H1 (cell line): ENCODE results near the gene LRRC40. TPM values are rescaled to one million over a fixed set of nuclear protein-coding genes. Genes with fewer than 3 reads are reported as not detected.

Experiments used
- CTCF ChIA-PET: fragments of 300-600 bp; sonication (Branson Sonifier 250); formaldehyde crosslinking; loops from one replicate; lab custom pipeline; 2021; ENCODE audit not compliant: partially characterized antibody; lab: Charles Lee
- POLR2A ChIA-PET: fragments of 300-600 bp; sonication (Branson Sonifier 250); formaldehyde crosslinking; loops from one replicate; lab custom pipeline; 2021; ENCODE audit warnings: inconsistent platforms; ENCODE audit not compliant: partially characterized antibody; lab: Charles Lee
- DNase-seq, 2 experiments: peaks; one replicate each; pipeline versions ENCODE4 v3.0.0 to v3.0.0-alpha.2; 2010 to 2022; ENCODE audit warnings: low spot score in 2 of 2, low read depth in 1 of 2, mixed read lengths in 1 of 2
- FAIRE-seq: peaks from 2 replicates; lab custom pipeline; 2011; peaks lifted over from hg19 to GRCh38; lab: Jason Lieb, UNC
- H2AFZ ChIP-seq: 2 replicates; pipeline ENCODE4 v1.8.1; 2012; ENCODE audit warnings: low read length, inconsistent platforms
- H2AK5ac ChIP-seq: 2 replicates; pipeline ENCODE4 v1.6.1; 2013; ENCODE audit warnings: low read depth, low read length
- H2BK120ac ChIP-seq: replicated peaks from 2 replicates; pipeline ENCODE3; 2013; ENCODE audit warnings: low read depth, low read length, inconsistent platforms
- H2BK12ac ChIP-seq: 2 replicates; pipeline ENCODE4 v1.6.1; 2013; ENCODE audit warnings: low read depth, low read length
- H2BK15ac ChIP-seq: 2 replicates; pipeline ENCODE4 v1.6.1; 2013; ENCODE audit warnings: low read length
- H2BK20ac ChIP-seq: 2 replicates; pipeline ENCODE4 v1.6.1; 2013; ENCODE audit warnings: low read length
- H2BK5ac ChIP-seq: 2 replicates; pipeline ENCODE4 v1.6.1; 2013; ENCODE audit warnings: low read depth, low read length
- H3K14ac ChIP-seq: 2 replicates; pipeline ENCODE4 v1.6.1; 2013; ENCODE audit warnings: inconsistent platforms; ENCODE audit not compliant: insufficient read length
- H3K18ac ChIP-seq: 2 replicates; pipeline ENCODE4 v1.6.1; 2013; ENCODE audit warnings: low read length; ENCODE audit errors: extremely low read depth
- H3K23ac ChIP-seq: 2 replicates; pipeline ENCODE4 v1.6.1; 2013; ENCODE audit warnings: inconsistent platforms; ENCODE audit not compliant: insufficient read length
- H3K23me2 ChIP-seq: 2 replicates; pipeline ENCODE4 v1.6.1; 2013; ENCODE audit warnings: low read depth, low read length
- H3K27ac ChIP-seq: 2 replicates; pipeline ENCODE4 v1.6.1; 2011; ENCODE audit warnings: low read depth, low read length, inconsistent platforms
- H3K27me3 ChIP-seq, 4 experiments: replicated peaks in 1 of 4; 1 replicate in 1 of 4; 2 replicates in 3 of 4; pipeline versions ENCODE4 v1.6.1 to v1.8.1; 2011 to 2013; ENCODE audit warnings: low read length in 3 of 4, mild to moderate bottlenecking in 3 of 4, inconsistent platforms in 2 of 4, mixed read lengths in 2 of 4, moderate library complexity in 1 of 4; ENCODE audit not compliant: control insufficient read depth in 3 of 4, insufficient read depth in 3 of 4; ENCODE audit errors: extremely low read depth in 1 of 4
- H3K36me3 ChIP-seq, 4 experiments: 2 replicates each; pipeline versions ENCODE4 v1.6.1 to v1.8.1; 2011 to 2013; ENCODE audit warnings: mild to moderate bottlenecking in 4 of 4, low read length in 3 of 4, moderate library complexity in 2 of 4, control low read depth in 1 of 4, inconsistent platforms in 1 of 4; ENCODE audit not compliant: insufficient read depth in 4 of 4, control insufficient read depth in 2 of 4
- H3K4ac ChIP-seq: replicated peaks from 2 replicates; pipeline ENCODE3; 2013; ENCODE audit warnings: low read length, low read depth, mixed read lengths, inconsistent platforms; ENCODE audit not compliant: insufficient read length
- H3K4me1 ChIP-seq, 4 experiments: replicated peaks in 1 of 4; 1 replicate in 1 of 4; 2 replicates in 3 of 4; pipeline versions ENCODE4 v1.6.1 to v1.8.1; 2011 to 2013; ENCODE audit warnings: low read length in 3 of 4, inconsistent platforms in 2 of 4, mixed read lengths in 1 of 4; ENCODE audit not compliant: insufficient read depth in 4 of 4, control insufficient read depth in 3 of 4
- H3K4me2 ChIP-seq, 2 experiments: 2 replicates each; pipeline versions ENCODE4 v1.6.1 to v1.8.1; 2011 to 2013; ENCODE audit warnings: low read depth in 2 of 2, low read length in 2 of 2, control low read depth in 1 of 2, inconsistent platforms in 1 of 2, mild to moderate bottlenecking in 1 of 2; ENCODE audit not compliant: insufficient read depth in 1 of 2
- H3K4me3 ChIP-seq, 4 experiments: fragments of 200-600, 300-600 bp in 1 of 4; sonication (generic), shearing (Covaris generic), sonication (Bioruptor Twin) in 1 of 4; 2 replicates each; pipeline versions ENCODE4 v1.5.1 to v1.8.1; 2011 to 2016; ENCODE audit warnings: low read length in 4 of 4, low read depth in 3 of 4, control low read depth in 2 of 4, inconsistent platforms in 2 of 4, mild to moderate bottlenecking in 2 of 4, mixed read lengths in 1 of 4, moderate library complexity in 1 of 4; ENCODE audit not compliant: insufficient read depth in 2 of 4; ENCODE audit errors: extremely low read depth in 1 of 4
- H3K56ac ChIP-seq: replicated peaks from 2 replicates; pipeline ENCODE3; 2013; ENCODE audit warnings: low read depth, mild to moderate bottlenecking, mixed read lengths, low read length, inconsistent platforms; ENCODE audit not compliant: insufficient read length
- H3K79me1 ChIP-seq: 2 replicates; pipeline ENCODE4 v1.6.1; 2013; ENCODE audit warnings: low read depth, low read length, control low read depth
- H3K79me2 ChIP-seq, 2 experiments: 2 replicates each; pipeline versions ENCODE4 v1.6.1 to v1.8.1; 2012 to 2013; ENCODE audit warnings: low read length in 2 of 2, mild to moderate bottlenecking in 2 of 2, inconsistent platforms in 1 of 2; ENCODE audit not compliant: insufficient read depth in 2 of 2, control insufficient read depth in 1 of 2
- H3K9ac ChIP-seq, 4 experiments: replicated peaks in 1 of 4; 1 replicate in 1 of 4; 2 replicates in 3 of 4; pipeline versions ENCODE4 v1.6.1 to v1.8.1; 2011 to 2013; ENCODE audit warnings: low read depth in 3 of 4, low read length in 3 of 4, control low read depth in 2 of 4, mild to moderate bottlenecking in 2 of 4, moderate library complexity in 2 of 4, inconsistent platforms in 1 of 4; ENCODE audit errors: extremely low read depth in 1 of 4
- H3K9me3 ChIP-seq, 2 experiments: 2 replicates each; pipeline versions ENCODE4 v1.6.1 to v1.8.1; 2012 to 2013; ENCODE audit warnings: mild to moderate bottlenecking in 2 of 2, moderate library complexity in 2 of 2, control low read depth in 1 of 2, inconsistent platforms in 1 of 2, low read depth in 1 of 2, low read length in 1 of 2, mixed read lengths in 1 of 2; ENCODE audit not compliant: insufficient read depth in 2 of 2
- H4K20me1 ChIP-seq, 2 experiments: replicated peaks in 1 of 2; 2 replicates each; pipeline versions ENCODE3 to v1.8.1; 2011 to 2013; ENCODE audit warnings: inconsistent platforms in 2 of 2, low read length in 2 of 2, mild to moderate bottlenecking in 1 of 2; ENCODE audit not compliant: insufficient read depth in 2 of 2, control insufficient read depth in 1 of 2
- H4K5ac ChIP-seq: 2 replicates; pipeline ENCODE4 v1.6.1; 2013; ENCODE audit warnings: low read length, low read depth, mixed read lengths, inconsistent platforms; ENCODE audit not compliant: insufficient read length
- H4K8ac ChIP-seq: 2 replicates; pipeline ENCODE4 v1.8.0; 2013; ENCODE audit warnings: mild to moderate bottlenecking, moderate library complexity, low read length, inconsistent platforms; ENCODE audit not compliant: insufficient read depth; ENCODE audit errors: extremely low read depth
- H4K91ac ChIP-seq: replicated peaks from 2 replicates; pipeline ENCODE3; 2013; ENCODE audit warnings: low read length, mixed read lengths, inconsistent platforms; ENCODE audit not compliant: insufficient read length
- POLR2A ChIP-seq, 2 experiments: IDR thresholded peaks; 1 replicate in 1 of 2; 2 replicates in 1 of 2; pipeline ENCODE4 v1.6.1; 2011; ENCODE audit warnings: low read depth in 2 of 2, low read length in 2 of 2, mild to moderate bottlenecking in 2 of 2; ENCODE audit errors: control extremely low read depth in 1 of 2
- WGBS, 2 experiments: shearing (Covaris generic) in 1 of 2; methylation state at CpG; one replicate each; pipeline versions ENCODE4 v1.1.6 to v1.1.7; 2013 to 2015; ENCODE audit warnings: low lambda C conversion rate in 2 of 2, mixed read lengths in 2 of 2, inconsistent platforms in 1 of 2, low coverage in 1 of 2, missing lambda C conversion rate in 1 of 2; ENCODE audit not compliant: insufficient replicate concordance in 2 of 2, insufficient coverage in 1 of 2, insufficient read length in 1 of 2; ENCODE audit errors: extremely low coverage in 1 of 2, missing lambda C conversion rate in 1 of 2; 5-methylcytosine and 5-hydroxymethylcytosine counted together
- polyA plus RNA-seq, 7 experiments: library from polyadenylated mRNA; depleted of rRNA in 3 of 7; stranded (reverse) in 5 of 7; unstranded in 2 of 7; fragments of >200 nt in 5 of 7; fragments of 200-250 nt in 2 of 7; gene quantifications; 1 replicate in 5 of 7; 2 replicates in 1 of 7; 4 replicates in 1 of 7; pipeline versions ENCODE4 v1.2.1 to v1.2.3, GENCODE V29; 2011 to 2013; ENCODE audit warnings: missing spikeins in 2 of 7, mixed read lengths in 2 of 7
- total RNA-seq: library from RNA; stranded (reverse); fragmentation: NEBNext Ultra II Directional; extraction: Animal tissue kit (Norgen Biotek cat#: 25700); gene quantifications from 2 replicates; pipeline ENCODE4 v1.2.1, GENCODE V29; 2021

Gene LRRC40
- total and polyA plus RNA-seq, 2 of the 8 experiments (the other 6 are each of a cell fraction or from before 2014, with no cell fraction given), result 13.4 to 30.8 TPM

DNA sequence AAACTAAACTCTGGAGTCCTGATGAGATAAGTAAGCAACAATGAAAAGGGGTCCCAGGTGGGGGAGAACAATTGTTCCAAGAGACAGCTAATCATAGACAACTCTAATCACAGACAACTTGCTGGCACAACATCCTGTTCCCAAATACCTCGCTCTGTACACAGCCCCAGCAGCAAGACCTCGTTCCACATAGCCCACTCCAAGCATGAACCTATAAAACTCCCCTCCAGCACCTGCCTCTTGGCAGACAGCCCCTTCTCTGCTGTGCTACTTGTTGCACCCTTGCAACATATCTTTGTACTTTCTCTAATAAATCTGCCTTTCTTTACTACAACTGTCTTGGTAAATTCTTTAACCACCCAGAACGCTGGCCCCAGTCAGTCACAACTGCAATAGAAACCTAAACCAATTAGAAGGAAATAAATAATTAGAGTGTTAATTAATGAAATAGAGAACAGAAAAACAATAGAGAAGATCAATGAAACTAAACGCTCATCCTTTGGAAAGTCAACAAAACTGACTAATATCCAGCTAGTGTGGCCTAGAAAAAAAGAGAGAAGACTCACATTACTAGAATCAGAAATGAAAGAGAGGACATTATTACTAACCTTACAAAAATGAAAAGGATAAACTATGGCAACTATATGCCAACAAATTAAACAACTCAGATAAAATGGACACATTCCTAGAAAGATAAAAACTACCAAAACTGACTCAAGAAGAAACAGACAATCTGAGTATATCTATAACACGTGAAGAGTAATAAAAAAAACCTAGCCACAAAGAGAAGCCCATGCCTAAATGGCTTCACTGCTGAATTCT, 36.1 kb downstream of the LRRC40 start:
- Histone ChIP-seq H3K9ac (no peak overlapping the region), H3K14ac (no peak overlapping the region), H3K36me3 (peaks cover 0 to 9% (median 0%) of the 10 kb centered on the region in 4 experiments; a peak in 1 of 8 replicates), H3K9me3 (no peaks in the 10 kb centered on the region), H2BK5ac (no peak overlapping the region), H4K5ac (no peak overlapping the region), H2BK15ac (no peak overlapping the region), H2AFZ (no peak overlapping the region), H2AK5ac (no peak overlapping the region), H3K79me2 (no peaks in the 10 kb centered on the region), H3K27me3 (no peaks in the 10 kb centered on the region), H3K56ac (no peak overlapping the region), H3K4ac (no peak overlapping the region), H2BK12ac (no peak overlapping the region), H3K18ac (no peak overlapping the region), H4K20me1 (no peaks in the 10 kb centered on the region), H2BK20ac (no peak overlapping the region), H3K23ac (no peak overlapping the region), H3K4me3 (no peak overlapping the region), H3K23me2 (no peaks in the 10 kb centered on the region), H4K91ac (no peak overlapping the region), H3K4me2 (no peak overlapping the region), H3K27ac (no peak overlapping the region), H3K79me1 (no peaks in the 10 kb centered on the region), H3K4me1 (no peaks in the 10 kb centered on the region), H4K8ac (no peak overlapping the region), H2BK120ac (no peak overlapping the region)
- FAIRE-seq, result peak; percentile 13
- DNase-seq, result no peak
- no peak for TF ChIP-seq POLR2A (IDR thresholded peaks at IDR 0.05; ENCODE audit: control extremely low read depth in 1 of 2, low read depth in 2 of 2, low read length in 2 of 2)
- ChIA-PET CTCF (interaction anchor here (1.4 to 2.7 kb wide), 3 partner anchors 21 to 40 kb away, joined by 4 to 8 read pairs (median 5); no protein-coding TSS in a partner anchor), POLR2A (no interaction called here)
- WGBS, 2 experiments, result 89% methylated on average over 5 of the region's 5 CpGs; no CpG with 5 or more reads in 1 of the 2 experiments
